Measurements from ENCODE around the gene TMED9. TPM values are rescaled to one million over a fixed set of nuclear protein-coding genes. Genes with fewer than 3 reads are reported as not detected.
A peak's percentile ranks its signal among the peaks of the same experiment; 100 is the strongest.

TMED9 gene
- total RNA-seq, 2 experiments from 2014 or later, result 67.6 to 134 TPM

- Histone ChIP-seq H3K36me3 (ENCODE audit: insufficient read depth, low read length) (peaks cover 22% of the 10 kb centered on the region), H3K79me2 (ENCODE audit: insufficient read depth, low read depth, low read length) (0 out of 2 replicates have a peak, but pooled peaks cover 6% of the 10 kb centered on the region), H3K4me2 (ENCODE audit: low read length) (peak within 1 kb of the TSS; percentile 93), H3K27ac (ENCODE audit: low read depth, low read length, poor library complexity, severe bottlenecking) (peak within 1 kb of the TSS; percentile 47), H3K4me3 (ENCODE audit: low read depth, low read length, poor library complexity, severe bottlenecking) (peak within 1 kb of the TSS; percentile 74), H3K4me1 (ENCODE audit: insufficient read depth, low read length, poor library complexity, severe bottlenecking) (peaks cover 15% of the 10 kb centered on the region), H3K9me3 (ENCODE audit: low read length) (no peaks in the 10 kb centered on the region), H3K9me2 (ENCODE audit: insufficient read depth, low read length) (no peaks in the 10 kb centered on the region), H4K20me1 (ENCODE audit: insufficient read depth, low read length) (no peaks in the 10 kb centered on the region), H2AFZ (ENCODE audit: low read length) (peak within 1 kb of the TSS; percentile 77)
- ChIA-PET POLR2A (no interaction called here), CTCF (ENCODE audit: unreplicated experiment) (no interaction called here)
- intact Hi-C loops (cut with micrococcal nuclease; ENCODE audit: unreplicated experiment), result loop anchor here (2.0 to 10.0 kb wide), 4 partner anchors 45 to 565 kb away; partner anchors contain the start of genes F12, FAM193B and PFN3
- TF ChIP-seq EZH2phosphoT487 (IDR thresholded peaks at IDR 0.05; ENCODE audit: borderline replicate concordance, low read depth, low read length), result no peak
- TF ChIP-seq, protein P1, sequence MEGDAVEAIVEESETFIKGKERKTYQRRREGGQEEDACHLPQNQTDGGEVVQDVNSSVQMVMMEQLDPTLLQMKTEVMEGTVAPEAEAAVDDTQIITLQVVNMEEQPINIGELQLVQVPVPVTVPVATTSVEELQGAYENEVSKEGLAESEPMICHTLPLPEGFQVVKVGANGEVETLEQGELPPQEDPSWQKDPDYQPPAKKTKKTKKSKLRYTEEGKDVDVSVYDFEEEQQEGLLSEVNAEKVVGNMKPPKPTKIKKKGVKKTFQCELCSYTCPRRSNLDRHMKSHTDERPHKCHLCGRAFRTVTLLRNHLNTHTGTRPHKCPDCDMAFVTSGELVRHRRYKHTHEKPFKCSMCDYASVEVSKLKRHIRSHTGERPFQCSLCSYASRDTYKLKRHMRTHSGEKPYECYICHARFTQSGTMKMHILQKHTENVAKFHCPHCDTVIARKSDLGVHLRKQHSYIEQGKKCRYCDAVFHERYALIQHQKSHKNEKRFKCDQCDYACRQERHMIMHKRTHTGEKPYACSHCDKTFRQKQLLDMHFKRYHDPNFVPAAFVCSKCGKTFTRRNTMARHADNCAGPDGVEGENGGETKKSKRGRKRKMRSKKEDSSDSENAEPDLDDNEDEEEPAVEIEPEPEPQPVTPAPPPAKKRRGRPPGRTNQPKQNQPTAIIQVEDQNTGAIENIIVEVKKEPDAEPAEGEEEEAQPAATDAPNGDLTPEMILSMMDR (conservative IDR thresholded peaks at IDR 0.05; ENCODE audit: low read length), result no peak
- no TSS peak for BruUV-seq (replicated peaks)
- DNase-seq (ENCODE audit: low spot score), result peak; percentile 88
Measured at GRCh38 chr5:177599731-177600507, 7.9 kb downstream of the TMED9 start, which contains the start of gene B4GALT7. TSS of gene B4GALT7 (plus strand) at chr5:177600132. CDS start at chr5:177600211, 79 bp downstream.

DNA sequence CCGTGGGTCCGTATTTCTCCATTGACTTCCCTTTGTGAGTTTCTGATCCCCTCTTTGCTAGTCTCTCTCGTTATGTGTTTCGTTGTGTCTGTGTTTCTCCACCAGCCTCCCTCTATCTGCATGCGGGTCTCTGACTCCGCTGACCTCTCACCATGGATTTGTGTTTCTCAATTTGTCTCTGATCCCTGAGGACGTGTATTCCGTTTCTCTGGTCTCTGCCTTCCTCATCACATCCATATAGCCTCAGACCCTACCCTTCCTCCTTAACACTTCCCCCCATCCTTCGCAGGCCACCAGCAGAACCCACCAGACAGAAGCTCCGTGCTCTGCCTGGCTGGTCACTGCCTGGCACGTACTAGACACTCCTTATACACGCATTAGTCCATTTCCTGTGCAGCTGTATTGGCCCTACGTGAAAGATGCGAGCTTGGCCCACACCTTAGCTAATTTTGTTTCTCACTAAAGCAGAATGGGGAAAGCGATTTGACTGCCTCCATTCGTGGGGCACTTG is 8.6 kb downstream of the TMED9 start:
- H4K20me1 ChIP-seq (ENCODE audit: insufficient read depth, low read length), result no peaks in the 10 kb centered on the region
- H3K9me2 ChIP-seq (ENCODE audit: insufficient read depth, low read length), result no peaks in the 10 kb centered on the region
- peak; percentile 56 for DNase-seq (ENCODE audit: low spot score)
- BruUV-seq (replicated peaks), result no TSS peak
- peak overlapping the region; percentile 74 for H3K4me3 ChIP-seq (ENCODE audit: low read depth, low read length, poor library complexity, severe bottlenecking)
- peaks cover 15% of the 10 kb centered on the region for H3K4me1 ChIP-seq (ENCODE audit: insufficient read depth, low read length, poor library complexity, severe bottlenecking)
- no peaks in the 10 kb centered on the region for H3K9me3 ChIP-seq (ENCODE audit: low read length)
- TF ChIP-seq, protein P1 (conservative IDR thresholded peaks at IDR 0.05; ENCODE audit: low read length), result no peak
- no peak for TF ChIP-seq EZH2phosphoT487 (IDR thresholded peaks at IDR 0.05; ENCODE audit: borderline replicate concordance, low read depth, low read length)
- ChIA-PET POLR2A (interaction anchor here (0.9 kb wide), 1 partner anchor 9 kb away, joined by 4 read pairs; the partner anchor contains the start of gene TMED9), CTCF (ENCODE audit: unreplicated experiment) (no interaction called here)
- intact Hi-C loops (cut with micrococcal nuclease; ENCODE audit: unreplicated experiment), result loop anchor here (2.0 to 10.0 kb wide), 2 partner anchors 46 to 564 kb away; partner anchors contain the start of gene FAM193B
- H3K36me3 ChIP-seq (ENCODE audit: insufficient read depth, low read length), result peaks cover 16% of the 10 kb centered on the region
- peak overlapping the region; percentile 47 for H3K27ac ChIP-seq (ENCODE audit: low read depth, low read length, poor library complexity, severe bottlenecking)
- 0 out of 2 replicates have a peak, but pooled peaks cover 6% of the 10 kb centered on the region for H3K79me2 ChIP-seq (ENCODE audit: insufficient read depth, low read depth, low read length)
- H2AFZ ChIP-seq (ENCODE audit: low read length), result peak overlapping the region; percentile 41; the same call in 1 of the 2 replicates
- peak overlapping the region; percentile 93 for H3K4me2 ChIP-seq (ENCODE audit: low read length)
